ENCODE results near the gene OR13C2.

GRCh38 chr9:104633976-104634520 is 28.6 kb upstream of the OR13C2 start:
- TF ChIP-seq POLR2A (IDR thresholded peaks at IDR 0.05; ENCODE audit: low read length) (no peak), GATA1 (IDR thresholded peaks at IDR 0.05; ENCODE audit: low read depth, low read length) (no peak)

Data from erythroblast (primary cell).